ENCODE results near the gene ZNF280D. TPM values are rescaled to one million over a fixed set of nuclear protein-coding genes. Genes with fewer than 3 reads are reported as not detected.

ZNF280D gene
- total RNA-seq, 3 donors from 2014 or later: 66.1 to 94.8 (median 86.5) TPM

DNA sequence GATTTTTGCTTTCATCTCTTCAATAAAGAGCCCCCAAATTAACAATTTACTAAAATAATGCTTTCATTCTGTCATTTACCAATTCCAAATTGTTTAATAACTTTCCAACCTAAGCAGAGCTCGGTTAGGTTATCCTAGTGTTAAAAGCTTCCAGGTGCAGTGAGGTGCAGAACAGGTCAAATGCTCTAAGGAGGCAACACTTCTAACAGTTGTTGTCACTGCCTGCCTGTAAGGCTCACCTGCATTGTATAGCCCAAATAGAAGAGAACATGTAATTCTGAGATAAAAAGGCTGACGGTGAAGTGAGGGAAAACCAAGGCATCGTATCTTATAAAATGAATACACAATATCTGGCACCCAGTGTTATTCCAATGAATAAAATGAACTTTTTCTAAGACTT lies 9.1 kb downstream of the ZNF280D start:
- intact Hi-C loops (cut with DNase I; ENCODE audit: low total_unique reads): no loop called here
- Histone ChIP-seq H3K27me3 (no peaks in the 10 kb centered on the region), H3K9me3 (no peaks in the 10 kb centered on the region), H3K4me1 (peaks cover 0 to 7% of the 10 kb centered on the region in 2 donors), H3K4me3 (no peak overlapping the region), H3K27ac (no peak overlapping the region), H3K36me3 (no peaks in the 10 kb centered on the region)
- no peak for DNase-seq (ENCODE audit: low spot score in 2 of 2)
- TF ChIP-seq POLR2A (IDR thresholded peaks at IDR 0.05) (no peak), POLR2AphosphoS5 (IDR thresholded peaks at IDR 0.05) (no peak)
- TF ChIP-seq, protein P1, sequence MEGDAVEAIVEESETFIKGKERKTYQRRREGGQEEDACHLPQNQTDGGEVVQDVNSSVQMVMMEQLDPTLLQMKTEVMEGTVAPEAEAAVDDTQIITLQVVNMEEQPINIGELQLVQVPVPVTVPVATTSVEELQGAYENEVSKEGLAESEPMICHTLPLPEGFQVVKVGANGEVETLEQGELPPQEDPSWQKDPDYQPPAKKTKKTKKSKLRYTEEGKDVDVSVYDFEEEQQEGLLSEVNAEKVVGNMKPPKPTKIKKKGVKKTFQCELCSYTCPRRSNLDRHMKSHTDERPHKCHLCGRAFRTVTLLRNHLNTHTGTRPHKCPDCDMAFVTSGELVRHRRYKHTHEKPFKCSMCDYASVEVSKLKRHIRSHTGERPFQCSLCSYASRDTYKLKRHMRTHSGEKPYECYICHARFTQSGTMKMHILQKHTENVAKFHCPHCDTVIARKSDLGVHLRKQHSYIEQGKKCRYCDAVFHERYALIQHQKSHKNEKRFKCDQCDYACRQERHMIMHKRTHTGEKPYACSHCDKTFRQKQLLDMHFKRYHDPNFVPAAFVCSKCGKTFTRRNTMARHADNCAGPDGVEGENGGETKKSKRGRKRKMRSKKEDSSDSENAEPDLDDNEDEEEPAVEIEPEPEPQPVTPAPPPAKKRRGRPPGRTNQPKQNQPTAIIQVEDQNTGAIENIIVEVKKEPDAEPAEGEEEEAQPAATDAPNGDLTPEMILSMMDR (IDR thresholded peaks at IDR 0.05): no peak

DNA sequence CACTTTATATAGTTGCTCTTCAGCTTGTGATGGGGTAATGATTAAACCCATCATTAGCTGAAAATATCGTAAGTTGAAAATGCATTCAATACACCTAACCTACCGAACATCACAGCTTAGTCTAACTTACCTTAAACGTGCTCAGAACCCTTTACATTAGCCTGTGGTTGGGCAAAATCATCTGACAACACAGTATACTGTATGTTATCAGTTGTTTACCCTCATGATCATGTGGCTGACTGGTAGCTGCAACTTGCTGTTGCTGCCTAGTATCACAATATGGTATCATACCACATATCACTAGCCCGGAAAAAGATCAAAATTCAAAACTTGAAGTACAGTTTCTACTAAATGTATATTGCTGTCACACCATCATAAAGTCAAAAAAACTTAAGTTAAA lies 9.5 kb downstream of the ZNF280D start:
- Histone ChIP-seq H3K4me1 (peaks cover 0 to 6% of the 10 kb centered on the region in 2 donors), H3K27ac (no peak overlapping the region), H3K4me3 (no peak overlapping the region), H3K27me3 (no peaks in the 10 kb centered on the region), H3K9me3 (no peaks in the 10 kb centered on the region), H3K36me3 (no peaks in the 10 kb centered on the region)
- DNase-seq (ENCODE audit: low spot score in 2 of 2): no peak
- no peak for TF ChIP-seq POLR2A (IDR thresholded peaks at IDR 0.05)
- TF ChIP-seq, protein P1 (IDR thresholded peaks at IDR 0.05): no peak
- no peak for TF ChIP-seq POLR2AphosphoS5 (IDR thresholded peaks at IDR 0.05)
- intact Hi-C loops (cut with DNase I; ENCODE audit: low total_unique reads): no loop called here

DNA sequence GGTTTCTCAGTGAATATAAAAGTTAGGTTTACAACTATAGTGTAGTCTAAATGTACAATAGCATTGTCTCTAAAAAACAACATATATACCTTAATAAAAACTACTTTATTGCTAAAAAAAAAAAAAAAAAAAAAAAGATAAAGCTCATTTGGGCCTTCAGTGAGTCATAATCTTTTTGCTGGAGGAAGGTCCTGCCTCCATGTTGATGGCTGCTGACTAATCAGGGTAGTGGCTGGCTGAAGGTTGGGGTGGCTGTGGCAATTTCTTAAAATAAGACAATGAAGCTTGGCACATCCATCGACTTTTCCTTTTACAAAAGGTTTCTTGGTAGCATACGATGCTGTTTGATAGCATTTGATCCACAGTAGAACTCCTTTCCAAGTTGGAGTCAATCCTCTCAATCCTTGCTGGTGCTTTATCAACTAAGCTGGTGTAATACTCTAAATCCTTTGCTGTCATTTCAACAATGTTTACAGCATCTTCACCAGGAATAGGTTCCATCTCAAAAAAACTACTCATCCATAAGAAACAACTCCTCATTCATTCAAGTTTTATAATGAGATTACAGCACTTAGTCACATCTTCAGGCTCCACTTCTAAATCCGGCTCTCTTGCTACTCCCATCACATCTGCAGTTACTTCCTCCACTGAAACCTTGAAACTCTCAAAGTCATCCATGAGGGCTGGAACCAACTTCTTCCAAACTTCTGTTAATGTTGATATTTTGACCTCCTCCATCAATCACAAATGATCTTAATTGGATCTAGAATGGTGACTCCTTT lies 13.3 kb downstream of the ZNF280D start:
- no peak overlapping the region for H3K27ac ChIP-seq
- no peak overlapping the region for H3K4me3 ChIP-seq
- no peaks in the 10 kb centered on the region for H3K27me3 ChIP-seq
- TF ChIP-seq POLR2A (IDR thresholded peaks at IDR 0.05): no peak
- TF ChIP-seq, protein P1 (IDR thresholded peaks at IDR 0.05): no peak
- TF ChIP-seq POLR2AphosphoS5 (IDR thresholded peaks at IDR 0.05): no peak
- intact Hi-C loops (cut with DNase I; ENCODE audit: low total_unique reads): no loop called here
- H3K9me3 ChIP-seq: no peaks in the 10 kb centered on the region
- H3K4me1 ChIP-seq: no peaks in the 10 kb centered on the region
- DNase-seq (ENCODE audit: low spot score in 2 of 2): no peak
- no peaks in the 10 kb centered on the region for H3K36me3 ChIP-seq

DNA sequence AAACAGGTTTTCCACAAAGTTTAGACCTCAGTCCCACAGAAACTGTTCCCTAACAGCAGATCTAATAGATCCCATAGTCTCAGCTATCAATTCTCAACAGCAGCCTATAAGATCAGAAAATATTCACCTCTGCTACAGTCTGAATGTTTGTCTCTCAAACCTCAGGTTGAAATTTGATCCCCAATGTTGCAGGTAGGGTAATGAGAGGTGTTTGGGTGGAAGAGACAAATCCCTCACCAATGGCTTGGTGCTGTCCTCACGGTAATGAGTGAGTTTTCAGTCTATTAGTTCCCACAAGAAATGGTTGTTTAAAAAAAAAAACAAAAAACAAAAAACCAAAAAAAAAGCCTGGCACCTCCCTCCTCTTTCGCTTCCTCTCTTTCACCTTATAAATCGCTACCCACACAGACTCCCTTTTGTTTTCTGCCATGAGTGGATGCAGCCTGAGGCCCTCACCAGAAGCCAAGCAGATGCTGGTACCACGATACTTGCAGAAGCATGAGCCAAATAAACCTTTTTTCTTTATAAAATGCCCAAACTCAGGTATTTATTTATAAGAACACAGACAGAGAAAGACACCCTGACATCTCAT lies 14.2 kb downstream of the ZNF280D start:
- DNase-seq (ENCODE audit: low spot score in 2 of 2): no peak
- H3K27ac ChIP-seq: no peak overlapping the region
- H3K27me3 ChIP-seq: no peaks in the 10 kb centered on the region
- no peaks in the 10 kb centered on the region for H3K36me3 ChIP-seq
- intact Hi-C loops (cut with DNase I; ENCODE audit: low total_unique reads): no loop called here
- H3K4me3 ChIP-seq: no peak overlapping the region
- H3K9me3 ChIP-seq: no peaks in the 10 kb centered on the region
- no peaks in the 10 kb centered on the region for H3K4me1 ChIP-seq
- TF ChIP-seq, protein P1 (IDR thresholded peaks at IDR 0.05): no peak
- TF ChIP-seq POLR2A (IDR thresholded peaks at IDR 0.05) (no peak), POLR2AphosphoS5 (IDR thresholded peaks at IDR 0.05) (no peak)

DNA sequence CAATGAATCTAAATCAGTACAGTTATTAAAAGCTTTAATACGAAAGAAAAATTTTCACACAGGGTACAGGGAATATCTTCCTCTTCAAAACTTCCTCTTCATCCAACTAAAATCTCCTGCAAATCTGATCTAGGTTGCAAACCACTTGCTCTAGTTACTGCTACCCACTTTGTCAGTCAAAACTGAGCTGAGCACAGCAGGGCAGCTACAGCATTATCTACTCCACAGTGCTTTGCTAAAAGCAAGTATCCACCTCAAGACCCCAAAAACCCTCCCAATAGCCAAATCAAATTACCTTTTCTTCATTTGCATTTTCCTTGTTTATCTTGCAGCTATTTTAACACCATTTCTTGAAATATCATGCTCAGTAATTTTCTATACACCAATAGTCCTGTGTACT lies 14.7 kb downstream of the ZNF280D start:
- Histone ChIP-seq H3K27me3 (no peaks in the 10 kb centered on the region), H3K36me3 (no peaks in the 10 kb centered on the region), H3K9me3 (no peaks in the 10 kb centered on the region), H3K4me1 (no peaks in the 10 kb centered on the region), H3K4me3 (no peak overlapping the region), H3K27ac (no peak overlapping the region)
- TF ChIP-seq POLR2AphosphoS5 (IDR thresholded peaks at IDR 0.05) (no peak), POLR2A (IDR thresholded peaks at IDR 0.05) (no peak)
- TF ChIP-seq, protein P1 (IDR thresholded peaks at IDR 0.05): no peak
- no peak for DNase-seq (ENCODE audit: low spot score in 2 of 2)
- intact Hi-C loops (cut with DNase I; ENCODE audit: low total_unique reads): no loop called here
